GM12864 (cell line): ENCODE data around the gene ATP5MC2.

Source experiments
- DNase-seq: peaks from one replicate; pipeline ENCODE4 v3.0.0-alpha.2; 2011; ENCODE audit warnings: low read depth
- H3K4me3 ChIP-seq: 2 replicates; pipeline ENCODE4 v1.5.1; 2011; ENCODE audit warnings: mild to moderate bottlenecking, low read depth, low read length, control low read depth
- TF ChIP-seq, protein P1 (sequence below): IDR thresholded peaks from 2 replicates; pipeline ENCODE4 v1.5.1; 2011; ENCODE audit warnings: low read depth, mild to moderate bottlenecking, moderate library complexity, low read length, control low read depth, inconsistent platforms; ENCODE audit errors: missing control alignments

Gene ATP5MC2

GRCh38 chr12:53713516-53713915 lies 37.6 kb upstream of the ATP5MC2 start:
- no peak for DNase-seq
- no peak overlapping the region for H3K4me3 ChIP-seq
- TF ChIP-seq, protein P1, sequence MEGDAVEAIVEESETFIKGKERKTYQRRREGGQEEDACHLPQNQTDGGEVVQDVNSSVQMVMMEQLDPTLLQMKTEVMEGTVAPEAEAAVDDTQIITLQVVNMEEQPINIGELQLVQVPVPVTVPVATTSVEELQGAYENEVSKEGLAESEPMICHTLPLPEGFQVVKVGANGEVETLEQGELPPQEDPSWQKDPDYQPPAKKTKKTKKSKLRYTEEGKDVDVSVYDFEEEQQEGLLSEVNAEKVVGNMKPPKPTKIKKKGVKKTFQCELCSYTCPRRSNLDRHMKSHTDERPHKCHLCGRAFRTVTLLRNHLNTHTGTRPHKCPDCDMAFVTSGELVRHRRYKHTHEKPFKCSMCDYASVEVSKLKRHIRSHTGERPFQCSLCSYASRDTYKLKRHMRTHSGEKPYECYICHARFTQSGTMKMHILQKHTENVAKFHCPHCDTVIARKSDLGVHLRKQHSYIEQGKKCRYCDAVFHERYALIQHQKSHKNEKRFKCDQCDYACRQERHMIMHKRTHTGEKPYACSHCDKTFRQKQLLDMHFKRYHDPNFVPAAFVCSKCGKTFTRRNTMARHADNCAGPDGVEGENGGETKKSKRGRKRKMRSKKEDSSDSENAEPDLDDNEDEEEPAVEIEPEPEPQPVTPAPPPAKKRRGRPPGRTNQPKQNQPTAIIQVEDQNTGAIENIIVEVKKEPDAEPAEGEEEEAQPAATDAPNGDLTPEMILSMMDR, result no peak

DNA sequence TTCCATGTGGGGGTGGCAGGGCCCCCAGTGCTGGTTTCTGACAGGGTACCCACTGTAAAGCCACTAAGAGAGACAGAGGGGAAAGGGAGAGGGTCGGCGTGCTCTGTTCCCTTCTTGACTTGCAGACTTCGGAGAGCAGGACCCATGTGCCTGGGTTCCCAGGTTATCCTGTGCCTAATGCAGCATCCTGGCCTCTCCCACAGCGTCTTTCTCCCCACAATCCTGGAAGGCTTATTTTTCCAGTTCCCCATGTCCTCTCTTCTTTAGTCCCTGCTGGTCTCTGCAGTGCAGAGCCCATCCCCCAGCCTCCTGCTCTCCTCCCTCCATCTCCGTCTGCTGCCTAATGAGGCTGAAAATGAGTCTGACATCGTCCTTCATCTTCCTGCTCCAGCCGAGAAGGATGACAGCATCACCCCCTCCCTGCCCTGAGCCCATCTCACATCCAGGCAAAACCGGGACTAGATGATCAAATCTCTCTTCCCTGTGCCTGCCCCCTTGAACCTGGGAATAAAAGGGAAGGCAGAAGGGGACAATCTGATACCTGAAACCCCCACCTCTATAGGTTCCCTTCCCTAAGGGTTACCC lies 36.3 kb upstream of the ATP5MC2 start:
- no peak overlapping the region for H3K4me3 ChIP-seq
- TF ChIP-seq, protein P1, result no peak
- DNase-seq, result no peak

- no peak for DNase-seq
- no peak overlapping the region for H3K4me3 ChIP-seq
- TF ChIP-seq, protein P1, result no peak
Observed at GRCh38 chr12:53710091-53710490, 34.2 kb upstream of the ATP5MC2 start.

- no peak for DNase-seq
- H3K4me3 ChIP-seq, result no peak overlapping the region
- TF ChIP-seq, protein P1, result no peak
Observed at GRCh38 chr12:53709671-53710070, 33.8 kb upstream of the ATP5MC2 start.

DNA sequence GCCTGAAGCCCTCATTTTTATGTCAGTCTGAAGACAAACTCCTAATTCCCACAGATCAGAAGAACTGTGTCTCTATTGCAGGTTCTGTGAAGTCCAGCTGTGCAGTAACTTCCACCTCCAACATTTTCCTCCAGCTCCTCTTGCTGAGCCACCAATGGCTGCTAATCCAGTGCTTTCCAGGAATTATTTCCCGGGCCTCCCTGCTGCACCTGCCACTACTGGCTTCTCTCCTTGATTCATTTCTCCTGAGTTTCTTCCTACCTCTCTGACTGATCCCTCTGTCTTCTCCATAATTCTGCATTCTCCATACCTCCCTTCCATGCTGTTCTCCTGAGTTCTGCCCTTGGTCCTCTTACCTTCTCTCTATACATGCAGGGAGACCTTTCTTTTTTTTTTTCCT lies 30.2 kb upstream of the ATP5MC2 start:
- no peak for DNase-seq
- TF ChIP-seq, protein P1, result no peak

DNA sequence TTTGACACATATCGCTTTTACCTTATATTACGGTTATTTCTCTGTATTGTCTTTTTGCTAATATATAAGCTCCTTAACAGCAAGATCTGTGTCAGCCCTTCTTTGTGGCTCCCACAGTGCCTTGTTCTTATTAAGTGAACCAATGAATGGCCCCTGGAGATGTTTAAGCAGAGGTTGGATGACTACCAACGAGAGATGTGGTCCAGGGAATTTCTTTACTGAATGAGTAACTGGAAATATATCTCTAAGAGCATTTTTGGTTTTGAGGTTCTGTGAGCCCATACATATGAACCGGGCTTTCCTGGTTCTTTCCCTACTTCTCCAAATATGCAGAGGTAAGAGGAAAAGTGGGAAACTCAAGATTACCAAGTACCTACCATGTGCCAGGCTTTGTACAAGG lies 27.9 kb upstream of the ATP5MC2 start:
- TF ChIP-seq, protein P1, result no peak
- H3K4me3 ChIP-seq, result no peak overlapping the region
- DNase-seq, result no peak

More for the DNA sequence above, 30.2 kb upstream of the ATP5MC2 start:
- no peak overlapping the region for H3K4me3 ChIP-seq
